Adrenal gland (tissue), 12 donors: Measurements from ENCODE around the gene ZFYVE19. TPM values are rescaled to one million over a fixed set of nuclear protein-coding genes. Genes with fewer than 3 reads are reported as not detected.

ENCODE experiments used
- DNase-seq, 7 donors: peaks; one replicate each; pipeline ENCODE4 v3.0.0-alpha.2; 2019 to 2020
- H3K27ac ChIP-seq, 5 donors: fragments of 200-600 bp; sonication (generic) in 4 of 5; 1 replicate in 3 of 5; 2 replicates in 2 of 5; pipeline versions ENCODE4 v1.5.1 to v1.8.0; 2016 to 2020; ENCODE audit warnings: mild to moderate bottlenecking in 1 of 5
- H3K27me3 ChIP-seq: fragments of 200-600 bp; 2 replicates; pipeline ENCODE4 v1.8.0; 2021
- H3K36me3 ChIP-seq, 2 donors: fragments of 200-600 bp; replicated peaks in 1 of 2; 1 replicate in 1 of 2; 2 replicates in 1 of 2; pipeline versions ENCODE4 v1.5.1 to v1.8.0; 2018 to 2022
- H3K4me1 ChIP-seq, 2 donors: fragments of 200-600 bp; replicated peaks in 1 of 2; 1 replicate in 1 of 2; 2 replicates in 1 of 2; pipeline versions ENCODE4 v1.5.1 to v1.8.0; 2018 to 2021
- H3K4me3 ChIP-seq, 4 donors: fragments of 200-600 bp; sonication (generic) in 3 of 4; one replicate each; pipeline ENCODE4 v1.5.1; 2016 to 2018
- H3K9me3 ChIP-seq, 3 donors: fragments of 200-600 bp; sonication (generic) in 1 of 3; replicated peaks in 1 of 3; 1 replicate in 2 of 3; 2 replicates in 1 of 3; pipeline versions ENCODE4 v1.5.1 to v1.8.0; 2016 to 2021
- POLR2A ChIP-seq, 2 donors: fragments of 450-650 bp; IDR thresholded peaks; one replicate each; pipeline ENCODE4 v1.6.1; 2017; ENCODE audit warnings: antibody characterized with exemption in 2 of 2, mild to moderate bottlenecking in 2 of 2, moderate library complexity in 1 of 2
- WGBS, 4 donors: extraction: QIAGEN DNeasy Blood & Tissue Kit in 2 of 4; methylation state at CpG; one replicate each; pipeline versions ENCODE4 v1.1.5 to v1.1.7; 2013 to 2017; 5-methylcytosine and 5-hydroxymethylcytosine counted together
- intact Hi-C, 2 donors: fragments of 100-400 bp; cut with DNase I; formaldehyde crosslinking; loops; one replicate each; pipeline versions ENCODE4 v1.14.1 to v1.15.0; 2022 to 2023
- polyA plus RNA-seq, 3 donors: library from polyadenylated mRNA; stranded (reverse); fragments of 200-250 nt in 2 of 3; fragments of 350-450 nt in 1 of 3; fragmentation: Illumina TruSeq in 1 of 3; extraction: RNeasy Lipid Tissue Mini Kit (QIAGEN cat#74804) in 1 of 3; gene quantifications; one replicate each; pipeline ENCODE4 v1.2.3, GENCODE V29; 2013 to 2014
- total RNA-seq, 9 donors: library from RNA; depleted of rRNA in 4 of 9; stranded (reverse); fragments of >200 nt in 4 of 9; fragments of 120-200 nt in 1 of 9; fragmentation: NEBNext Ultra II Directional in 1 of 9; extraction: Animal tissue kit (Norgen Biotek cat#: 25700) in 1 of 9; gene quantifications; one replicate each; pipeline versions ENCODE4 v1.1.0 to v1.2.4, GENCODE V29; 2013 to 2023
- TF ChIP-seq, protein P1 (sequence below), 6 experiments: fragments of 450-650 bp in 4 of 6; fragments of 200-600 bp in 2 of 6; sonication (generic) in 1 of 6; IDR thresholded peaks; 1 replicate in 5 of 6; 2 replicates in 1 of 6; pipeline versions ENCODE4 v1.5.1 to v1.8.0; 2016 to 2021; ENCODE audit warnings: antibody characterized with exemption in 6 of 6, mild to moderate bottlenecking in 2 of 6, moderate library complexity in 1 of 6
- donor health status: healthy with polysubstance abuse.
- donor health status: Bipolar disorder and iron deficiency.
- donor health status: DM: yes; HTN: yes; CAD: no.
- donor health status: DM: no; HTN: no; CAD: no.
- donor health status: DM: no; HTN: no; CAD: no.
- donor health status: DM: yes; HTN: yes; CAD: no.

The ZFYVE19 gene
- total and polyA plus RNA-seq, 12 donors, result 11.0 to 35.1 (median 24.7) TPM

DNA sequence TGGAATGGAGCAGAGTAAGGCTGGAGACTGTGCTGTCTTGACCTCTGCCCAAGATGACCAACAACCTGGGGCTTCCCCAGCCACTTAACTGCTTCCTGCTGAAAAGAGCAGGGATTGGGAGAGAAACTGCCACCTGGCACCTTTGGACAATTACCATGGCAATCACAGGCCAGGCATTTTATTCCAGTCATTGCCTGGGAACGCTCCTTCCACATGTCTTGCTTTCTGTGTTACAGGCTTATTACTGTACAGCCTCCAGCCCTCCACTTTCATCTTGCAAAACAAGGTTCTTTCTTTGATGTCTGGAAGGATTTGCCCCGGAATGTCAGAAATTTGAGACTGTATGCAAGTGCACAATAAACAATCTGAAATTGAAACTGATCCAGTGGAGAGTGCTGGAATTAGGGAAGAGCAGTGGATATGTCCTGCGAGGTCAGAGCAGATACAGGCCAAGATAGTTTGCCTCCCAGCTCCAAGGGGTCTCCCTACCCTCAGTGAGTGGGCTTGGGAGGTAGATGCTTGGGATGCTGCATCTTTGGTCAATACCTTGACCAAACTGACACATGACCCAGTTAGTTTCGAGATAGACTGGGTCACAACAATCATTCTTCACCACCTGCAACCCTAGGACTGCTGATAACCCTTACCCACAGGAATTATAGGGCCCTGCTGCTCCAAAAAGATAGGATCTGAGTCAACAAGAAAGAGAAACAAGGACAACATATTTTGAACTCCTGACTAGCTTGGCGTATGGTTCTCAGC is 19.0 kb downstream of the ZFYVE19 start:
- Histone ChIP-seq H3K27ac (no peak overlapping the region), H3K36me3 (no peaks in the 10 kb centered on the region), H3K9me3 (no peaks in the 10 kb centered on the region), H3K4me1 (no peaks in the 10 kb centered on the region), H3K27me3 (no peaks in the 10 kb centered on the region), H3K4me3 (no peak overlapping the region)
- DNase-seq, result no peak
- TF ChIP-seq, protein P1, sequence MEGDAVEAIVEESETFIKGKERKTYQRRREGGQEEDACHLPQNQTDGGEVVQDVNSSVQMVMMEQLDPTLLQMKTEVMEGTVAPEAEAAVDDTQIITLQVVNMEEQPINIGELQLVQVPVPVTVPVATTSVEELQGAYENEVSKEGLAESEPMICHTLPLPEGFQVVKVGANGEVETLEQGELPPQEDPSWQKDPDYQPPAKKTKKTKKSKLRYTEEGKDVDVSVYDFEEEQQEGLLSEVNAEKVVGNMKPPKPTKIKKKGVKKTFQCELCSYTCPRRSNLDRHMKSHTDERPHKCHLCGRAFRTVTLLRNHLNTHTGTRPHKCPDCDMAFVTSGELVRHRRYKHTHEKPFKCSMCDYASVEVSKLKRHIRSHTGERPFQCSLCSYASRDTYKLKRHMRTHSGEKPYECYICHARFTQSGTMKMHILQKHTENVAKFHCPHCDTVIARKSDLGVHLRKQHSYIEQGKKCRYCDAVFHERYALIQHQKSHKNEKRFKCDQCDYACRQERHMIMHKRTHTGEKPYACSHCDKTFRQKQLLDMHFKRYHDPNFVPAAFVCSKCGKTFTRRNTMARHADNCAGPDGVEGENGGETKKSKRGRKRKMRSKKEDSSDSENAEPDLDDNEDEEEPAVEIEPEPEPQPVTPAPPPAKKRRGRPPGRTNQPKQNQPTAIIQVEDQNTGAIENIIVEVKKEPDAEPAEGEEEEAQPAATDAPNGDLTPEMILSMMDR (IDR thresholded peaks at IDR 0.05), result no peak
- TF ChIP-seq POLR2A (IDR thresholded peaks at IDR 0.05), result no peak
- intact Hi-C loops, result no loop called here
- WGBS, 4 donors, result 54 to 68% (median 64%) methylated on average over 5 of the region's 5 CpGs

DNA sequence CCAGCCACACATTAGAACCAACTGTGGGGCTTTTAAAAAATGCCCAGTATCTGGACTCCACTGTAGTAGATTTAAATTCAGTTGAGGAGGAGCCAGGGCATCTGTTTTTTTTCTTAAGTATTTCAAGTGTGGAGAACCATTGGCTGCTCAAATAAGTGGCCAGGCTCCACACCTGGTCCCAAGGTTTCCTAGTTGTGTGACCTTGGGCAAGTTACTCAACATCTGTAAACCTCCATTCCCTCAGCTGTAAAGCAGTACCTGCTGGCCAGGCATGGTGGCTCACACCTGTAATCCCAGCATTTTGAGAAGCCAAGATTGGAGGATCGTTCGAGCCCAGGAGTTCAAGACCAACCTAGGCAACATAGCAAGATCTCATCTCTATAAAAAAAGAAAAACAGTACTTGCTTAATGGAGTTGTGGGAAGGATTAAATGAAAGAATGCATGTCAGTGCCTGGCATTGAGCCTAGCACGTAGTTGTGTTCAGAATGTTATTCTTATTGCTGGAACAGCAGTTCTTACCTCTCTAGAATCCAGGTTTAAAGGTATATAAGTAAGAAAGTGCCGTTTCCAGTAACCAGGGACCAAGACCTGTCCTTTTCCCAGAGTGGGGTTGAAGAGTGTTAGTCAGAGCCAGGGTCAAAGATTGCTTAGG is 19.7 kb downstream of the ZFYVE19 start:
- H3K27me3 ChIP-seq, result no peaks in the 10 kb centered on the region
- no peaks in the 10 kb centered on the region for H3K36me3 ChIP-seq
- H3K27ac ChIP-seq, result no peak overlapping the region
- TF ChIP-seq, protein P1 (IDR thresholded peaks at IDR 0.05), result no peak
- TF ChIP-seq POLR2A (IDR thresholded peaks at IDR 0.05), result no peak
- 79 to 85% (median 81%) methylated on average over 4 of the region's 4 CpGs for WGBS, 4 donors
- intact Hi-C loops, result no loop called here
- DNase-seq, result no peak
- no peaks in the 10 kb centered on the region for H3K4me1 ChIP-seq
- H3K9me3 ChIP-seq, result no peaks in the 10 kb centered on the region
- H3K4me3 ChIP-seq, result no peak overlapping the region

DNA sequence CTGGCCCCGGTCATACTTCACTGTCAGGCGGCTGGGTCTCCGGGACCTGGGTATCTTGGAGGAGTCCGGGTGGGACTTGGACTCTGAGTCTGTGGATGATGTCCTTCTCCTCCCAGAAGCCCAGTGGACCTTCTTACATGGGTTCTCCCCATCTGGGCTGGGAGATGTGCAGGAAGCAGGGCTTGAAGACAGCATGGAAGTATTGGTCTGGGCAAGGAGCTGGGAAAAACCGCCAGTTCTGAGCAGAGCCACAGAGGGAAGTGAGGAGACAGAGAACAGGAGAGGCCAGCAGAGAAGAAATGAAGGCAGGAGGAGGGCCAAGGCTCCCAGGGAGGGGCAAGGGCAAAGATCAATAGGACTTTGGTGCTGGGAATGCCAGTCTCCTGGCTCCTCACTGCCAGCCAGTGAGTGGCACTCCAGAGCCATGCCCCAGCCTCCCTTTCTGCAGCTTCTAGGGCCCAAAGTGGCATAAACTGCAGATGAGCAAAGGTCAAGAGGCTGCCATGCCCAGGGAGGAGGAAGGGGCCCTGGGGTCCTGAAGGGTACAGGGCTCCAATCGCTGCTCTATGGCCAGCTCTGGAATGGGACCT is 21.7 kb downstream of the ZFYVE19 start, which contains the start of gene PPP1R14D:
TSS of gene PPP1R14D (minus strand) at position 262 of the 590 bp plus-strand sequence. CDS start at position 195, 67 bp downstream.
- Histone ChIP-seq H3K4me1 (no peaks in the 10 kb centered on the region), H3K36me3 (no peaks in the 10 kb centered on the region), H3K27ac (no peak within 1 kb of the TSS), H3K27me3 (no peaks in the 10 kb centered on the region), H3K4me3 (no peak within 1 kb of the TSS), H3K9me3 (no peaks in the 10 kb centered on the region)
- 86 to 99% (median 93%) methylated on average over 2 to 6 of the region's 6 CpGs for WGBS, 4 donors
- TF ChIP-seq, protein P1 (IDR thresholded peaks at IDR 0.05), result no peak
- TF ChIP-seq POLR2A (IDR thresholded peaks at IDR 0.05), result no peak
- no peak for DNase-seq
- intact Hi-C loops, result no loop called here

DNA sequence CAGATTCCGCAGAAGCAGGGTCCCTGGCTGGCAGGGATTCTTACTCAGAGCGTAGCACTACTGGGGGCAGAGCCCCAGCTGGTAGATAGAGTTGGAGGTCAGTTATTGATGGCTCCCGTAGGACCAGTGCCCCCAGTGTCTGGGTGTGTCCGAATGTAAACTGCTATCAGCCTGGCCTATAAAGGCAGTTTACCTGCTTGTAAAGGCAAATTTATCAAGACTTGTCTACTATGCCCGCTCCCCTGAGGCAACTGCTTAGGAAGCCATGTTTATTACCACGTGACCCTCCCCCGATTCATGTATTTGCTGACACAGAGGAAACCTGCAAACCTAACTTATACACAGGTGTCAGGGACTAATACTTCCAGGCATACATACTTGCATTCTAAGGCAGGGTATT is 22.2 kb downstream of the ZFYVE19 start:
- TF ChIP-seq, protein P1 (IDR thresholded peaks at IDR 0.05), result no peak
- no peak for TF ChIP-seq POLR2A (IDR thresholded peaks at IDR 0.05)
- no peaks in the 10 kb centered on the region for H3K9me3 ChIP-seq
- H3K36me3 ChIP-seq, result no peaks in the 10 kb centered on the region
- H3K27ac ChIP-seq, result no peak overlapping the region
- H3K27me3 ChIP-seq, result no peaks in the 10 kb centered on the region
- H3K4me3 ChIP-seq, result no peak overlapping the region
- no peak for DNase-seq
- H3K4me1 ChIP-seq, result no peaks in the 10 kb centered on the region
- intact Hi-C loops, result no loop called here
- WGBS, 4 donors, result 78 to 83% (median 81%) methylated on average over 6 to 7 of the region's 7 CpGs
